ENCODE data around the gene NEURL3.

Gene NEURL3

GRCh38 chr2:96526101-96526591 is 21.0 kb upstream of the NEURL3 start:
- DNase-seq (ENCODE audit: extremely low spot score): no peak
- no peak for TF ChIP-seq CTCF (IDR thresholded peaks at IDR 0.05; ENCODE audit: control extremely low read depth, extremely low read depth, low read depth, missing control alignments)
- ChIA-PET POLR2A (interaction anchor here (1.6 kb wide), 1 partner anchor 13 kb away, joined by 14 read pairs; no protein-coding TSS in a partner anchor), CTCF (interaction anchor here (0.7 to 26.6 kb wide), 6 partner anchors 9 to 118 kb away, joined by 3 to 349 read pairs (median 40); partner anchors contain the start of genes ARID5A and NEURL3)

GRCh38 chr2:96525211-96525507 is 20.0 kb upstream of the NEURL3 start:
- ChIA-PET CTCF (interaction anchor here (1.1 to 26.6 kb wide), 3 partner anchors 12 to 249 kb away, joined by 3 to 349 read pairs (median 78); partner anchors contain the start of genes ARID5A and NEURL3), POLR2A (interaction anchor here (1.0 kb wide), 1 partner anchor 13 kb away, joined by 5 read pairs; no protein-coding TSS in a partner anchor)
- no peak for DNase-seq (ENCODE audit: extremely low spot score)
- no peak for TF ChIP-seq CTCF (IDR thresholded peaks at IDR 0.05; ENCODE audit: control extremely low read depth, extremely low read depth, low read depth, missing control alignments)

DNA sequence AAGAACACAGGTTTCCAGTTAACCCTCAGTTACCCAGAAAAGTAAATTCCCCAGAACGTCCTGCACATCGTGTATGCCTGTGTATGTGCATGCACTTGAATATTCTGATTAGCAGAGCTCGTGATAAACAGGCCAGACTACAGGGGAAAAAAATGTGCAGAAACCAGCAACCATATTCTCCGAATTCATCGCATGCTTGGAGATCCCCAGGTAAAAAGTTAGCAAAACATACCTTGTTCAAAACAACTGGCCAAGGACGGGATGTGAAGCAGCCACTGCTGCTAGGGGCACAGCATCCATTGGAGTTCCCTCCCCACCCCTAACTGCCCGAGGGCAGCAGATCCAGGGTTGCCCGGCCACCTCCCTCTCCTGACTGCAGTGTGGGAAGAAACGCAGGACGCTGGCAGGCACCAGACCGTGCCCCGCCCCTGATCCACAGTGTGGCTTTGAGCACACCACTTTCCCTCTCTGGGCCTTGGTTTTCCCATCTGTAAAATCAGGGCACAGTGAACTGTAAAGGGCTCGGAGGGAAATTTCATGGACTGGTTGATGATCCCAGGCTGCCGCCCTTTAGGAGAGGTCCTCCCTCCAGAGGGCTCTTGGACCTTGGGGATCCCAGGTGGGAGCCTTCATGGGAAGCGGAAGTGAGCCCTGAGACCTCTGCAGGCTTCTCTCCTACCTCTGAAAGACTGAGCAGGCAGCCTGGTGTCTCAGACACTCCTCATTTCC is 19.5 kb upstream of the NEURL3 start:
- CTCF ChIA-PET: interaction anchor here (1.1 to 26.6 kb wide), 4 partner anchors 12 to 250 kb away, joined by 3 to 349 read pairs (median 40); partner anchors contain the start of genes ARID5A and NEURL3
- TF ChIP-seq CTCF (IDR thresholded peaks at IDR 0.05; ENCODE audit: control extremely low read depth, extremely low read depth, low read depth, missing control alignments): no peak

DNA sequence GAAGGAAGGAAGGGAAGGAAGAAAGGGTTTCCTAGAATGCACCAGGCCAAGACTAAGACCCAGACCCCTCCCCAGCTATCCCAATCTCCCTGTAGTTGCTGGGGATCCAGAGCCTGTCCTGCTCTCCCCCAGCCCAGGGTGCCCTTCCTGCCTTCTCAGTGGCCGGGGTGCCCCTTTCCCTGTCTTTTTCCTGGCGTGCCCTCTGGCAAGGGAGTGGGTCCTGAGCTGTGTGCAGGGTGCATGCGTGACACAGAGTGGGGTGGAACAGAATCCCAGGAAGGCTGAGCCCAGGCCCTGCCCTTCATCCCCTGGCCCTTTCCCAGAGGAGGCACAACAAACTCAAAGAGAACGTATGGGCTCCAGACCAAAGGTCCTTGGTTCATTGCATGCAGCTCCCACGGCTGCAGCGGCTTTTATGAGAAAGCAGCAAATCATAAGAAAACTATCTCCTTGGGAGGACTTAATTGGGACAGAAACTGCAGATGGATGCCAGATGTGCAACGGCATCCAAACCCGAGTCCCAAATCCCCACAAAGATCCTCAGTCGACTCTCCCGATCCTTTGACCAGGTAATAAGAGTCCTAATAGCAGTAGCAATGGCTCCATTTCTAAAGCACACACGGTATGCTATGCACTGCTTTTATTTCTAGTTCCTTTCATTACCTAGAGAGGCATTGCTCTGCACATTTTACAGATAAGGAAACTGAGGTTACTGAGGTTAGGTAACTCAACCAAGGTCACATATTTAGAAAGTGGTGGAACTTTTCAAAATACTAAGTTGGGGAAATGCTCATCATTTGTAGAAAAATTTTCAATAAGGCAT is 18.7 kb upstream of the NEURL3 start:
- TF ChIP-seq CTCF (IDR thresholded peaks at IDR 0.05; ENCODE audit: control extremely low read depth, extremely low read depth, low read depth, missing control alignments): no peak
- ChIA-PET POLR2A (interaction anchor here (1.0 to 1.2 kb wide), 2 partner anchors 14 to 16 kb away, joined by 3 to 5 read pairs; no protein-coding TSS in a partner anchor), CTCF (interaction anchor here (1.1 to 26.6 kb wide), 5 partner anchors 11 to 250 kb away, joined by 3 to 349 read pairs (median 4); partner anchors contain the start of genes ARID5A and NEURL3)
- DNase-seq (ENCODE audit: extremely low spot score): no peak

More for the DNA sequence above, 19.5 kb upstream of the NEURL3 start:
- POLR2A ChIA-PET: interaction anchor here (1.0 kb wide), 1 partner anchor 14 kb away, joined by 5 read pairs; no protein-coding TSS in a partner anchor
- no peak for DNase-seq (ENCODE audit: extremely low spot score)

- no peak for DNase-seq (ENCODE audit: extremely low spot score)
- CTCF ChIA-PET: interaction anchor here (1.2 to 26.6 kb wide), 4 partner anchors 10 to 500 kb away, joined by 3 to 349 read pairs (median 4); partner anchors contain the start of gene NEURL3
- TF ChIP-seq CTCF (IDR thresholded peaks at IDR 0.05; ENCODE audit: control extremely low read depth, extremely low read depth, low read depth, missing control alignments): no peak
- POLR2A ChIA-PET: interaction anchor here (1.2 kb wide), 1 partner anchor 17 kb away, joined by 3 read pairs; no protein-coding TSS in a partner anchor
Measured at GRCh38 chr2:96522304-96523203, 17.4 kb upstream of the NEURL3 start.

All from GM10248 (cell line).